K562 (cell line): ENCODE data around the gene TMEM248. TPM values are rescaled to one million over a fixed set of nuclear protein-coding genes. Genes with fewer than 3 reads are reported as not detected.

Experiments
- E4F1 ChIP-seq: fragments of 250-450 bp; sonication (Bioruptor Pico); IDR thresholded peaks from 2 replicates; pipeline ENCODE4 v1.5.0; 2021; ENCODE audit warnings: mild to moderate bottlenecking, borderline replicate concordance
- ILF3 ChIP-seq: fragments of 450-650 bp; IDR thresholded peaks from 2 replicates; pipeline ENCODE4 v1.6.1; 2018; ENCODE audit warnings: antibody characterized with exemption, mild to moderate bottlenecking, moderate library complexity, borderline replicate concordance
- NR3C1 ChIP-seq: sonication (generic); formaldehyde crosslinking; IDR thresholded peaks from 2 replicates; pipeline ENCODE4 v1.8.1; 2022; ENCODE audit warnings: missing genetic modification reagents
- RERE ChIP-seq: sonication (generic); formaldehyde crosslinking; IDR thresholded peaks from 2 replicates; pipeline ENCODE4 v1.8.0; 2023; ENCODE audit warnings: missing genetic modification reagents, mild to moderate bottlenecking, borderline replicate concordance
- RFX5 ChIP-seq: IDR thresholded peaks from 2 replicates; pipeline ENCODE4 v1.6.1; 2011; ENCODE audit warnings: low read depth, mild to moderate bottlenecking, improper control_type of control experiment, low read length
- RFX7 ChIP-seq: fragments of 250-450 bp; sonication (Bioruptor Pico); IDR thresholded peaks from 2 replicates; pipeline ENCODE4 v1.5.1; 2021; ENCODE audit warnings: mild to moderate bottlenecking
- SNAPC5 ChIP-seq: fragments of 250-450 bp; sonication (Bioruptor Pico); IDR thresholded peaks from 2 replicates; pipeline ENCODE4 v1.8.0; 2021; ENCODE audit warnings: moderate library complexity, mild to moderate bottlenecking, inconsistent platforms
- ZKSCAN3 ChIP-seq: fragments of 250-450 bp; sonication (Bioruptor Pico); IDR thresholded peaks from 2 replicates; pipeline ENCODE4 v1.4.0; 2020
- ZNF79 ChIP-seq: fragments of 250-450 bp; sonication (Bioruptor Pico); IDR thresholded peaks from 2 replicates; pipeline ENCODE4 v1.4.0; 2020; ENCODE audit warnings: low read depth, mild to moderate bottlenecking, moderate library complexity
- polyA plus RNA-seq, 8 experiments: library from polyadenylated mRNA; depleted of rRNA in 4 of 8; stranded (reverse) in 5 of 8; unstranded in 3 of 8; fragments of >200 nt; fragmentation: Nextera tagmentation in 2 of 8; fragmentation: Illumina TruSeq in 1 of 8; extraction: Ambion mirVana in 2 of 8; extraction: Trizol in 1 of 8; gene quantifications; 2 replicates each; pipeline versions ENCODE4 v1.2.1 to v1.2.3, GENCODE V29; 2011 to 2014; ENCODE audit warnings: inconsistent platforms in 1 of 8, missing spikeins in 1 of 8
- total RNA-seq, 7 experiments: library from RNA; depleted of rRNA in 6 of 7; stranded (reverse); fragments of >200 nt in 6 of 7; fragmentation: Illumina TruSeq in 2 of 7; extraction: Trizol in 2 of 7; gene quantifications; 2 replicates each; pipeline versions ENCODE4 v1.2.1 to v1.2.3, GENCODE V29; 2011 to 2021; ENCODE audit warnings: low replicate concordance in 1 of 7
- TF ChIP-seq, protein P1 (sequence below), 3 experiments: fragments of 200-800 bp in 1 of 3; sonication (Bioruptor generic) in 1 of 3; sonication (generic) in 1 of 3; formaldehyde crosslinking in 1 of 3; IDR thresholded peaks; 2 replicates each; pipeline versions ENCODE4 v1.6.1 to v1.8.0; 2016 to 2022; ENCODE audit warnings: mild to moderate bottlenecking in 2 of 3, missing compliant biosample characterization in 2 of 3, missing genetic modification characterization in 2 of 3, missing genetic modification reagents in 1 of 3

Gene TMEM248
- total and polyA plus RNA-seq, 9 of the 15 experiments (the other 6 are each of a cell fraction or from before 2014, with no cell fraction given), result 6.3 to 132 (median 64.4) TPM

DNA sequence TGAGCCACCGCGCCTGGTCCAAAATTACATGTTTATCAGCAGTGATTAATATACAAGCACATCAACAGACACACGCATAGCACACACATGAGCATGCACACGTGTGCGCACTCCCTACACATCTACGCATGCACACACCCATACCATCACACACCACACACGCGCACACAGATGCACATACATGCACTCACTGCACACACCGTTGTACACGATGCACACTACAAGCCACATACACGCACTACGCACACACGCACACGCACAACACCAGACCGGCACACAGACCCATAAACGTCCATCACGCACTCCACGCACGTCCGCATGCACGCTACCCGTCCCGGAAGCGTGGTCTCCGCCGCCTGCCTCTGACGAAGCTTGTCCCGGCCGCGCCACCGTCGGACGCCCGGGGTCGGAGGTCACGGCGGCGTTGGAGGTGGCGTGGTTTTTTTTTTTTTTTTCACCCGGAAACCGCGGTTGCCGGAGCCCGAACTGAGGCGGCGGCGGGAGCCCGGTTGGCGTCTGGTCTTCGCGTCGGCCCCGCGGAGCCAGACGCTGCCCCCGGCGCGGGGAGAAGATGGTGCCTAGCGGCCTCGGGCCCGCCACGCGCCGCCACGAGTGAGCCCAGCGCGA lies at the start of gene TMEM248 (continued):
- no peak for TF ChIP-seq RERE (CRISPR knock-in tag)
- TF ChIP-seq ZKSCAN3 (CRISPR knock-in tag), result no peak
- no peak for TF ChIP-seq ILF3
- TF ChIP-seq RFX7 (CRISPR knock-in tag), result no peak
- no peak for TF ChIP-seq E4F1 (CRISPR knock-in tag)
- TF ChIP-seq ZNF79 (CRISPR knock-in tag), result no peak
- TF ChIP-seq SNAPC5 (CRISPR knock-in tag), result no peak
- TF ChIP-seq RFX5, result no peak
- TF ChIP-seq, protein P1, sequence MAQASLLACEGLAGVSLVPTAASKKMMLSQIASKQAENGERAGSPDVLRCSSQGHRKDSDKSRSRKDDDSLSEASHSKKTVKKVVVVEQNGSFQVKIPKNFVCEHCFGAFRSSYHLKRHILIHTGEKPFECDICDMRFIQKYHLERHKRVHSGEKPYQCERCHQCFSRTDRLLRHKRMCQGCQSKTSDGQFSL (CRISPR knock-in tag; IDR thresholded peaks at IDR 0.05), result no peak; the same call in 1 of the 2 replicates
- TF ChIP-seq, protein P1 (tag; IDR thresholded peaks at IDR 0.05), result no peak
- no peak for TF ChIP-seq NR3C1 (CRISPR knock-in tag)
